ENCODE results near the gene PAX7.

PAX7 gene

DNA sequence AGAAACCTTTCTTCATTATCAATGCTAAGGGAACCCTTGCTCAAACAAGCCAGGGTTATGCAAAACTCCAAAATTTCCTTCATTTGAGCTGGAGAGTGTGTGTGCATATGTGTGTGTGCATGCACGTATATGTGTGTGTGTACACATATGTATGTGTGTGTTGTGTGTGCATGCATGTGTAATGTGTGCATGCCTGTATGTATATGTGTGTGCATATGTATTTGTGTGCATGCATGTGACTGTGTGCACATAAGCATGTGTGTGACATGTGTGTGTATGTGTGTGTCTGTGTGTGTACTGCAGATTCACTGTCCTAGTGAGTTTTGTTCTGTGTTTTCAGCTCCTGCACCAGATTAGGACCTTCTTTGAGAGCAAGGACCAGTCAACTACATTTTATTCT, 28.2 kb downstream of the PAX7 start:
- H3K9ac ChIP-seq (ENCODE audit: low read length) = no peak overlapping the region
- 0 out of 2 replicates have a peak, but pooled peaks cover 4% of the 10 kb centered on the region for H3K27me3 ChIP-seq (ENCODE audit: insufficient read depth, low read length)
- no peaks in the 10 kb centered on the region for H3K79me2 ChIP-seq (ENCODE audit: insufficient read depth, low read length)
- no peaks in the 10 kb centered on the region for H3K36me3 ChIP-seq (ENCODE audit: insufficient read depth, low read length)
- H3K4me1 ChIP-seq (ENCODE audit: insufficient read depth, low read length, severe bottlenecking) = no peaks in the 10 kb centered on the region
- TF ChIP-seq EZH2 (IDR thresholded peaks at IDR 0.05; ENCODE audit: borderline replicate concordance, low read length) = no peak
- TF ChIP-seq, protein P1, sequence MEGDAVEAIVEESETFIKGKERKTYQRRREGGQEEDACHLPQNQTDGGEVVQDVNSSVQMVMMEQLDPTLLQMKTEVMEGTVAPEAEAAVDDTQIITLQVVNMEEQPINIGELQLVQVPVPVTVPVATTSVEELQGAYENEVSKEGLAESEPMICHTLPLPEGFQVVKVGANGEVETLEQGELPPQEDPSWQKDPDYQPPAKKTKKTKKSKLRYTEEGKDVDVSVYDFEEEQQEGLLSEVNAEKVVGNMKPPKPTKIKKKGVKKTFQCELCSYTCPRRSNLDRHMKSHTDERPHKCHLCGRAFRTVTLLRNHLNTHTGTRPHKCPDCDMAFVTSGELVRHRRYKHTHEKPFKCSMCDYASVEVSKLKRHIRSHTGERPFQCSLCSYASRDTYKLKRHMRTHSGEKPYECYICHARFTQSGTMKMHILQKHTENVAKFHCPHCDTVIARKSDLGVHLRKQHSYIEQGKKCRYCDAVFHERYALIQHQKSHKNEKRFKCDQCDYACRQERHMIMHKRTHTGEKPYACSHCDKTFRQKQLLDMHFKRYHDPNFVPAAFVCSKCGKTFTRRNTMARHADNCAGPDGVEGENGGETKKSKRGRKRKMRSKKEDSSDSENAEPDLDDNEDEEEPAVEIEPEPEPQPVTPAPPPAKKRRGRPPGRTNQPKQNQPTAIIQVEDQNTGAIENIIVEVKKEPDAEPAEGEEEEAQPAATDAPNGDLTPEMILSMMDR (IDR thresholded peaks at IDR 0.05; ENCODE audit: low read length) = no peak
- no peak overlapping the region for H3K27ac ChIP-seq (ENCODE audit: low read depth, low read length, poor library complexity, severe bottlenecking)
- no peak overlapping the region for H3K4me3 ChIP-seq (ENCODE audit: low read depth, low read length, poor library complexity, severe bottlenecking)
- H4K20me1 ChIP-seq (ENCODE audit: insufficient read depth, low read length) = no peaks in the 10 kb centered on the region
- H2AFZ ChIP-seq (ENCODE audit: low read length) = no peak overlapping the region
- no peak overlapping the region for H3K4me2 ChIP-seq (ENCODE audit: low read length)
- no peaks in the 10 kb centered on the region for H3K9me2 ChIP-seq (ENCODE audit: low read depth, low read length)
- no peaks in the 10 kb centered on the region for H3F3A ChIP-seq (ENCODE audit: insufficient read depth, low read length)
- no peaks in the 10 kb centered on the region for H3K9me3 ChIP-seq (ENCODE audit: low read length)

DNA sequence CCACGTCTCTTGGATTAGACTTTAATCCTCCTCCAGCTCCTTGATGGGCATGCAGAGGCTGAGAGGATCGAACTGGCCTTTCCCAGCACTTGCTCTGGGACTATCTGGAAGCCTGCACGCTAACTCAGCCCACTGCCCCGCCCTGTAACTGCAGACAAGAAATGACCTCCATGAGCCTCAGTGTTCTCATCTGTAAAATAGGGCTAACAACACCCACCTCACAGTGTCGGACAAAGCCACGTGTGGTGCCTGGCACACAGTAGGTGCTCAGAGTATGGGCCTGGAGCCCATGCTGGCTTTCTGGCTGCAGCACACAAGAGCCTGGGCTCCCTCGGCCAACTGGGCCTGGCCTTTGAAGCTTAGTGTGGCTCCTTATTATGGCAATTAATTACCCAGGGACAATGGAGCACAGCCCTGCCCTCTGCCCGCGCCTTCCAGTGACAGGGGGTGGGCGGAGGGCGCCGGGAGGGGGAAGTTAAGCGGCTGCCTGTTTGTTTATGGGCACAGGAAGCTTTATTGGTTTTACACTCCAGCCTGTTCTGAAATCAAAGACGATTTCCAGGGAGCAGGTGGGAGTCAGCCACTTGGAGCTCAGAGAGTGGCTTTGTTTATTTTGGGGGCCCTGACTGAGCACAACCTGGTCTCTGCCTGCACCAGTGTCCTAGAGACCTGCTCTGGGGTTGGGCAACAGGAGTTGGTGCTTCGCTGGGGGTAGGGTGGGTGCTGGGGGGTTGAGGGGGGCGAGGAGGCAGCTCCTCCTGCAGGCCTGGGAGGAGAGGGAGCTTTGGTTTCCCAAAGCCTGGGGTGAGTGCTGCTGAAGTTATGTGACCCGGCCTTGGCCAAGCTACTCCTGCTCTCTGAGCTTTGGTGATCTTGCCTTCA, 31.0 kb downstream of the PAX7 start:
- Histone ChIP-seq H3K9me2 (ENCODE audit: low read depth, low read length) (no peaks in the 10 kb centered on the region), H3K9me3 (ENCODE audit: low read length) (no peaks in the 10 kb centered on the region), H3K4me2 (ENCODE audit: low read length) (no peak overlapping the region), H3K4me1 (ENCODE audit: insufficient read depth, low read length, severe bottlenecking) (no peaks in the 10 kb centered on the region), H2AFZ (ENCODE audit: low read length) (no peak overlapping the region), H3K27me3 (ENCODE audit: insufficient read depth, low read length) (no peaks in the 10 kb centered on the region), H3K9ac (ENCODE audit: low read length) (no peak overlapping the region), H3F3A (ENCODE audit: insufficient read depth, low read length) (no peaks in the 10 kb centered on the region), H3K36me3 (ENCODE audit: insufficient read depth, low read length) (no peaks in the 10 kb centered on the region), H3K79me2 (ENCODE audit: insufficient read depth, low read length) (no peaks in the 10 kb centered on the region), H3K27ac (ENCODE audit: low read depth, low read length, poor library complexity, severe bottlenecking) (no peak overlapping the region), H4K20me1 (ENCODE audit: insufficient read depth, low read length) (no peaks in the 10 kb centered on the region), H3K4me3 (ENCODE audit: low read depth, low read length, poor library complexity, severe bottlenecking) (no peak overlapping the region)
- TF ChIP-seq, protein P1 (IDR thresholded peaks at IDR 0.05; ENCODE audit: low read length) = no peak
- TF ChIP-seq EZH2 (IDR thresholded peaks at IDR 0.05; ENCODE audit: borderline replicate concordance, low read length) = no peak

DNA sequence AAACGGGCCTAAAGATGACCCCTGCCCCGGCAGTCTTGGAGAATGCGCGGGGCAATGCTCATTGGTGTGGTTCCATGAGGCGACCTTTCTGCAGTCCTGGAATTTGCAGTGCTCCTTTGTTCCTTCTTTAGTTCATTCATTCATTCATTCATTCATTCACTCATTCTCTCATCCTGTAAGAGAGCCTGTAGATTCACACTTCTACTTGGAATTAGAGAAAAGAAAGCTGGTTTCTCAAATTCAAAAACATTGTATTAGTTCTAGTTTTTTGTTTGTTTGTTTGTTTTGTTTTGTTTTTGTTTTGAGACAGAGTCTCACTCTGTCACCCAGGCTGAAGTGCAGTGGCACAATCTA, 31.6 kb downstream of the PAX7 start:
- Histone ChIP-seq H3K4me1 (ENCODE audit: insufficient read depth, low read length, severe bottlenecking) (no peaks in the 10 kb centered on the region), H3F3A (ENCODE audit: insufficient read depth, low read length) (no peaks in the 10 kb centered on the region), H2AFZ (ENCODE audit: low read length) (no peak overlapping the region), H3K79me2 (ENCODE audit: insufficient read depth, low read length) (no peaks in the 10 kb centered on the region), H3K27ac (ENCODE audit: low read depth, low read length, poor library complexity, severe bottlenecking) (no peak overlapping the region), H3K9me3 (ENCODE audit: low read length) (no peaks in the 10 kb centered on the region), H3K27me3 (ENCODE audit: insufficient read depth, low read length) (no peaks in the 10 kb centered on the region), H3K36me3 (ENCODE audit: insufficient read depth, low read length) (no peaks in the 10 kb centered on the region), H3K4me2 (ENCODE audit: low read length) (no peak overlapping the region), H3K9ac (ENCODE audit: low read length) (no peak overlapping the region), H3K4me3 (ENCODE audit: low read depth, low read length, poor library complexity, severe bottlenecking) (no peak overlapping the region), H3K9me2 (ENCODE audit: low read depth, low read length) (no peaks in the 10 kb centered on the region), H4K20me1 (ENCODE audit: insufficient read depth, low read length) (no peaks in the 10 kb centered on the region)
- no peak for TF ChIP-seq EZH2 (IDR thresholded peaks at IDR 0.05; ENCODE audit: borderline replicate concordance, low read length)
- TF ChIP-seq, protein P1 (IDR thresholded peaks at IDR 0.05; ENCODE audit: low read length) = no peak
